ENCODE data around the gene SNCG.
"Not testable (repeated sequence)": the region's sequence is repeated elsewhere in the genome, so short reads cannot be mapped to it uniquely, and the experiment has no call there.

The SNCG gene

GRCh38 chr10:86941991-86942421 is 16.4 kb upstream of the SNCG start:
- no peak overlapping the region for H3K4me3 Mint-ChIP-seq
- no peaks in the 10 kb centered on the region for H3K36me3 Mint-ChIP-seq (ENCODE audit: low read depth)
- peaks cover 5% of the 10 kb centered on the region for H3K27me3 Mint-ChIP-seq (ENCODE audit: low read depth)
- no peak overlapping the region for H3K27ac Mint-ChIP-seq
- H3K9me3 Mint-ChIP-seq = no peaks in the 10 kb centered on the region
- H3K4me1 Mint-ChIP-seq (ENCODE audit: low read depth) = peaks cover 3% of the 10 kb centered on the region

- H3K27ac Mint-ChIP-seq = no peak overlapping the region
- no peak overlapping the region for H3K4me3 Mint-ChIP-seq
- H3K9me3 Mint-ChIP-seq = no peaks in the 10 kb centered on the region
- H3K27me3 Mint-ChIP-seq (ENCODE audit: low read depth) = peaks cover 6% of the 10 kb centered on the region
- peaks cover 3% of the 10 kb centered on the region for H3K4me1 Mint-ChIP-seq (ENCODE audit: low read depth)
- H3K36me3 Mint-ChIP-seq (ENCODE audit: low read depth) = no peaks in the 10 kb centered on the region
Observed at GRCh38 chr10:86942441-86943315, 15.7 kb upstream of the SNCG start.

- peaks cover 9% of the 10 kb centered on the region for H3K27me3 Mint-ChIP-seq (ENCODE audit: low read depth)
- no peaks in the 10 kb centered on the region for H3K9me3 Mint-ChIP-seq
- no peak overlapping the region for H3K27ac Mint-ChIP-seq
- H3K4me3 Mint-ChIP-seq = no peak overlapping the region
- peaks cover 6% of the 10 kb centered on the region for H3K4me1 Mint-ChIP-seq (ENCODE audit: low read depth)
- no peaks in the 10 kb centered on the region for H3K36me3 Mint-ChIP-seq (ENCODE audit: low read depth)
Observed at GRCh38 chr10:86943316-86944030, 14.9 kb upstream of the SNCG start.

GRCh38 chr10:86944031-86944419 is 14.4 kb upstream of the SNCG start:
- H3K4me3 Mint-ChIP-seq = no peak overlapping the region
- no peaks in the 10 kb centered on the region for H3K36me3 Mint-ChIP-seq (ENCODE audit: low read depth)
- H3K4me1 Mint-ChIP-seq (ENCODE audit: low read depth) = peaks cover 6% of the 10 kb centered on the region
- H3K9me3 Mint-ChIP-seq = no peaks in the 10 kb centered on the region
- peaks cover 10% of the 10 kb centered on the region for H3K27me3 Mint-ChIP-seq (ENCODE audit: low read depth)
- H3K27ac Mint-ChIP-seq = no peak overlapping the region

GRCh38 chr10:86944471-86944870 is 13.9 kb upstream of the SNCG start:
- H3K27me3 Mint-ChIP-seq (ENCODE audit: low read depth) = peaks cover 10% of the 10 kb centered on the region

GRCh38 chr10:86944907-86945306 is 13.5 kb upstream of the SNCG start:
- no peak overlapping the region for H3K4me3 Mint-ChIP-seq
- no peak overlapping the region for H3K27ac Mint-ChIP-seq
- H3K27me3 Mint-ChIP-seq (ENCODE audit: low read depth) = peaks cover 10% of the 10 kb centered on the region
- no peaks in the 10 kb centered on the region for H3K9me3 Mint-ChIP-seq
- no peaks in the 10 kb centered on the region for H3K36me3 Mint-ChIP-seq (ENCODE audit: low read depth)
- H3K4me1 Mint-ChIP-seq (ENCODE audit: low read depth) = peaks cover 6% of the 10 kb centered on the region

More at GRCh38 chr10:86944471-86944870, 13.9 kb upstream of the SNCG start:
- no peak overlapping the region for H3K4me3 Mint-ChIP-seq
- H3K27ac Mint-ChIP-seq = no peak overlapping the region
- H3K9me3 Mint-ChIP-seq = no peaks in the 10 kb centered on the region
- peaks cover 6% of the 10 kb centered on the region for H3K4me1 Mint-ChIP-seq (ENCODE audit: low read depth)
- no peaks in the 10 kb centered on the region for H3K36me3 Mint-ChIP-seq (ENCODE audit: low read depth)

- no peak overlapping the region for H3K27ac Mint-ChIP-seq
- peaks cover 4% of the 10 kb centered on the region for H3K36me3 Mint-ChIP-seq (ENCODE audit: low read depth)
- no peak overlapping the region for H3K4me3 Mint-ChIP-seq
- H3K9me3 Mint-ChIP-seq = peaks cover 3% of the 10 kb centered on the region
- H3K27me3 Mint-ChIP-seq (ENCODE audit: low read depth) = peaks cover 10% of the 10 kb centered on the region
- peaks cover 10% of the 10 kb centered on the region for H3K4me1 Mint-ChIP-seq (ENCODE audit: low read depth)
Observed at GRCh38 chr10:86945361-86946212, 12.8 kb upstream of the SNCG start.

- Mint-ChIP-seq H3K4me3 (no peak overlapping the region), H3K4me1 (ENCODE audit: low read depth) (peaks cover 11% of the 10 kb centered on the region), H3K27me3 (ENCODE audit: low read depth) (peaks cover 10% of the 10 kb centered on the region), H3K36me3 (ENCODE audit: low read depth) (peaks cover 4% of the 10 kb centered on the region), H3K27ac (no peak overlapping the region), H3K9me3 (peaks cover 3% of the 10 kb centered on the region)
Observed at GRCh38 chr10:86946213-86947155, 11.9 kb upstream of the SNCG start.

- H3K4me1 Mint-ChIP-seq (ENCODE audit: low read depth) = peaks cover 11% of the 10 kb centered on the region
Observed at GRCh38 chr10:86947806-86948205, 10.6 kb upstream of the SNCG start.

GRCh38 chr10:86950349-86950748 is 8.1 kb upstream of the SNCG start:
- peaks cover 12% of the 10 kb centered on the region for H3K9me3 Mint-ChIP-seq
- peaks cover 6% of the 10 kb centered on the region for H3K36me3 Mint-ChIP-seq (ENCODE audit: low read depth)
- peaks cover 10% of the 10 kb centered on the region for H3K27me3 Mint-ChIP-seq (ENCODE audit: low read depth)
- H3K4me3 Mint-ChIP-seq = peak overlapping the region; percentile 70
- peaks cover 10% of the 10 kb centered on the region for H3K4me1 Mint-ChIP-seq (ENCODE audit: low read depth)
- H3K27ac Mint-ChIP-seq = peak overlapping the region; percentile 96

More at GRCh38 chr10:86947806-86948205, 10.6 kb upstream of the SNCG start:
- peaks cover 10% of the 10 kb centered on the region for H3K27me3 Mint-ChIP-seq (ENCODE audit: low read depth)
- not testable (repeated sequence) for H3K36me3 Mint-ChIP-seq (ENCODE audit: low read depth); H3K4me3 Mint-ChIP-seq; H3K27ac Mint-ChIP-seq
- H3K9me3 Mint-ChIP-seq = peaks cover 12% of the 10 kb centered on the region

GRCh38 chr10:86951184-86951761 is 7.1 kb upstream of the SNCG start:
- peaks cover 10% of the 10 kb centered on the region for H3K27me3 Mint-ChIP-seq (ENCODE audit: low read depth)
- peaks cover 12% of the 10 kb centered on the region for H3K9me3 Mint-ChIP-seq
- no peak overlapping the region for H3K4me3 Mint-ChIP-seq
- H3K4me1 Mint-ChIP-seq (ENCODE audit: low read depth) = peaks cover 8% of the 10 kb centered on the region
- peaks cover 6% of the 10 kb centered on the region for H3K36me3 Mint-ChIP-seq (ENCODE audit: low read depth)
- no peak overlapping the region for H3K27ac Mint-ChIP-seq

GRCh38 chr10:86952106-86952505 is 6.3 kb upstream of the SNCG start:
- Mint-ChIP-seq H3K9me3 (peaks cover 12% of the 10 kb centered on the region), H3K27ac (no peak overlapping the region), H3K4me3 (no peak overlapping the region), H3K27me3 (ENCODE audit: low read depth) (peaks cover 4% of the 10 kb centered on the region), H3K36me3 (ENCODE audit: low read depth) (peaks cover 6% of the 10 kb centered on the region), H3K4me1 (ENCODE audit: low read depth) (peaks cover 8% of the 10 kb centered on the region)

GRCh38 chr10:86952697-86953096 is 5.7 kb upstream of the SNCG start:
- H3K27me3 Mint-ChIP-seq (ENCODE audit: low read depth); H3K36me3 Mint-ChIP-seq (ENCODE audit: low read depth); H3K4me3 Mint-ChIP-seq; H3K27ac Mint-ChIP-seq; H3K4me1 Mint-ChIP-seq (ENCODE audit: low read depth): not testable (repeated sequence)
- H3K9me3 Mint-ChIP-seq = peaks cover 12% of the 10 kb centered on the region
